ENCODE results near the gene PACSIN2. TPM values are rescaled to one million over a fixed set of nuclear protein-coding genes. Genes with fewer than 3 reads are reported as not detected.

PACSIN2 gene
- total and polyA plus RNA-seq, 2 of the 13 experiments (the other 11 are each of a cell fraction or from before 2014, with no cell fraction given): 54.1 to 68.8 TPM

- TF ChIP-seq, protein P1, sequence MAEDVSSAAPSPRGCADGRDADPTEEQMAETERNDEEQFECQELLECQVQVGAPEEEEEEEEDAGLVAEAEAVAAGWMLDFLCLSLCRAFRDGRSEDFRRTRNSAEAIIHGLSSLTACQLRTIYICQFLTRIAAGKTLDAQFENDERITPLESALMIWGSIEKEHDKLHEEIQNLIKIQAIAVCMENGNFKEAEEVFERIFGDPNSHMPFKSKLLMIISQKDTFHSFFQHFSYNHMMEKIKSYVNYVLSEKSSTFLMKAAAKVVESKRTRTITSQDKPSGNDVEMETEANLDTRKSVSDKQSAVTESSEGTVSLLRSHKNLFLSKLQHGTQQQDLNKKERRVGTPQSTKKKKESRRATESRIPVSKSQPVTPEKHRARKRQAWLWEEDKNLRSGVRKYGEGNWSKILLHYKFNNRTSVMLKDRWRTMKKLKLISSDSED (CRISPR knock-in tag; IDR thresholded peaks at IDR 0.05): no peak
- TF ChIP-seq ATF5 (CRISPR knock-in tag; IDR thresholded peaks at IDR 0.05; ENCODE audit: low read depth) (no peak), IRX3 (CRISPR knock-in tag; IDR thresholded peaks at IDR 0.05; ENCODE audit: borderline replicate concordance, low read depth) (no peak), MNT (IDR thresholded peaks at IDR 0.05) (peak; percentile 13; the same call in 1 of the 2 replicates), GLI4 (CRISPR knock-in tag; IDR thresholded peaks at IDR 0.05; ENCODE audit: borderline replicate concordance) (peak; percentile 44; the same call in 1 of the 2 replicates), DNMT3B (CRISPR knock-in tag; conservative IDR thresholded peaks at IDR 0.05) (no peak), IRF9 (CRISPR knock-in tag; IDR thresholded peaks at IDR 0.05; ENCODE audit: borderline replicate concordance) (no peak), SNRNP70 (IDR thresholded peaks at IDR 0.05; ENCODE audit: low read depth, low read length) (no peak), KMT2B (CRISPR knock-in tag; IDR thresholded peaks at IDR 0.05) (peak; percentile 82; the same call in 1 of the 2 replicates), FOSL2 (CRISPR knock-in tag; IDR thresholded peaks at IDR 0.05) (peak; percentile 83), ZNF318 (CRISPR knock-in tag; IDR thresholded peaks at IDR 0.05) (peak; percentile 29; the same call in 1 of the 2 replicates), KMT2A (CRISPR knock-in tag; IDR thresholded peaks at IDR 0.05) (peak; percentile 95)
- TF ChIP-seq, protein P2, sequence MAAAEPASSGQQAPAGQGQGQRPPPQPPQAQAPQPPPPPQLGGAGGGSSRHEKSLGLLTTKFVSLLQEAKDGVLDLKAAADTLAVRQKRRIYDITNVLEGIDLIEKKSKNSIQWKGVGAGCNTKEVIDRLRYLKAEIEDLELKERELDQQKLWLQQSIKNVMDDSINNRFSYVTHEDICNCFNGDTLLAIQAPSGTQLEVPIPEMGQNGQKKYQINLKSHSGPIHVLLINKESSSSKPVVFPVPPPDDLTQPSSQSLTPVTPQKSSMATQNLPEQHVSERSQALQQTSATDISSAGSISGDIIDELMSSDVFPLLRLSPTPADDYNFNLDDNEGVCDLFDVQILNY (CRISPR knock-in tag; conservative IDR thresholded peaks at IDR 0.05): no peak
Measured at GRCh38 chr22:42959576-42960509, 55.1 kb downstream of the PACSIN2 start (continued).
